Astrocyte of the cerebellum (primary cell): Measurements from ENCODE around the gene NPW.

Experiments used
- DNase-seq: peaks from one replicate; pipeline ENCODE4 v3.0.0-alpha.2; 2011; ENCODE audit warnings: low read depth
- H3K4me3 ChIP-seq: 2 replicates; pipeline ENCODE4 v1.5.1; 2011; ENCODE audit warnings: mild to moderate bottlenecking, low read depth, low read length, moderate library complexity
- in situ Hi-C: cut with HindIII; loops from 2 replicates; pipeline ENCODE4 v1.10.0; 2017; ENCODE audit warnings: low sequenced_read_pairs
- TF ChIP-seq, protein P1 (sequence below): IDR thresholded peaks from 2 replicates; pipeline ENCODE4 v1.5.1; 2012; ENCODE audit warnings: low read length, low read depth, moderate library complexity, mild to moderate bottlenecking; ENCODE audit errors: missing control alignments

The NPW gene

DNA sequence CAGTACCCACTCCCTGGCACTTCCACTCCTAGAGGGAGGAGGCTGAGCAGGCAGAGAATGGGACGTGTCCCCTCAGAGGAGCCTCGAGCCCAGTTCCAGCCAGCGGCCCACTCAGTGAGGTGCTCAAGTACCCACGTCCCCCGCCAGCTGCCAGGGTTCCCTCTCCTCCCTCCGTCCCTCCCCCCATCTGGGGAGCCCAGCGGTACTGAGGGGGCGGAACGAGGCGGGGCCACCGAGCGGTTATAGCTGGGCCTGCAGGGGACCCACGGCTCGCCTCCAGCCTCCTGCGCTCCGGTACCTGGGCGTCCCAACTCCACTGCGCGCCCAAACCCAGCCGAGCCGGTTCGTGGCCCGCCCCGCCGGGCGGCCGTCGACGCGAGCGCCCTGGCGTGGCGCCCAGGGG is at the start of gene NPW:
NPW (plus strand) TSS at position 268 of the 403 bp plus-strand sequence.
- H3K4me3 ChIP-seq: peak within 1 kb of the TSS; percentile 26

DNA sequence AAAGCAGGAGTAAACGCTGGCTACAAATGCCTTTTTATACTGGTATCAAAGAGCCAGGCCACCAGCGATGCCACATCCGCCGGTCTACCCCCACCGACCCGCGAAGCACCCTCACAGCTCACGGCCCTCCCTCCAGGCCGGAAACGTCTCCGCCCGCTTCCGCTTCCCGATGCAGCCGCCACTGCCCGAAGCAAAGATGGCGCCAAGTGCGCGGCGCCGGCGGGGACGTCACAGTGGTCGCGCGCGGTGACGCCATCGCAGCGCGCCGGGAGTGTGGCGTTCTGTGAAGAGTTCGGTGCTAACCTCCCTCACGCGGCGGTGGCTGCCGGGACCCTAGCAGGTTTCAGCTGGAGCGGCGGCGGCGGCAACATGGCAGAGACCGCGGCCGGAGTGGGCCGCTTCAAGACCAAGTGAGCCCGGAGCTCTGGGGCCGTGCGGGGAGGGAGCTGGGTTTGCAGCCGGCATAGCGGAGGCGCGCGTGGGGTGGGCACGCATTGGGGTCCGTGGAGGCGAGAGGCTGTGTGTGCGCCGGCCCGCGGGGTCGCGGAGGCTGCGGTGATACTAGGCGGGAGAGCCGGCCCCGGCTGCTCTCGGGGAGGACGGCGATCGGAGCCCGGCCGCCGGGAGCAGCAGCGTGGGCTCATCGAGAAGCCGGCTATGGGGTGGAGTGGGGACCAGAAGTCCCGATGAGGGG is 47.6 kb upstream of the NPW start, which contains the start of gene TBL3:
TBL3 (plus strand) TSS at position 258 of the 694 bp plus-strand sequence; CDS start at position 370, 112 bp downstream.
- in situ Hi-C loops: no loop called here
- TF ChIP-seq, protein P1, sequence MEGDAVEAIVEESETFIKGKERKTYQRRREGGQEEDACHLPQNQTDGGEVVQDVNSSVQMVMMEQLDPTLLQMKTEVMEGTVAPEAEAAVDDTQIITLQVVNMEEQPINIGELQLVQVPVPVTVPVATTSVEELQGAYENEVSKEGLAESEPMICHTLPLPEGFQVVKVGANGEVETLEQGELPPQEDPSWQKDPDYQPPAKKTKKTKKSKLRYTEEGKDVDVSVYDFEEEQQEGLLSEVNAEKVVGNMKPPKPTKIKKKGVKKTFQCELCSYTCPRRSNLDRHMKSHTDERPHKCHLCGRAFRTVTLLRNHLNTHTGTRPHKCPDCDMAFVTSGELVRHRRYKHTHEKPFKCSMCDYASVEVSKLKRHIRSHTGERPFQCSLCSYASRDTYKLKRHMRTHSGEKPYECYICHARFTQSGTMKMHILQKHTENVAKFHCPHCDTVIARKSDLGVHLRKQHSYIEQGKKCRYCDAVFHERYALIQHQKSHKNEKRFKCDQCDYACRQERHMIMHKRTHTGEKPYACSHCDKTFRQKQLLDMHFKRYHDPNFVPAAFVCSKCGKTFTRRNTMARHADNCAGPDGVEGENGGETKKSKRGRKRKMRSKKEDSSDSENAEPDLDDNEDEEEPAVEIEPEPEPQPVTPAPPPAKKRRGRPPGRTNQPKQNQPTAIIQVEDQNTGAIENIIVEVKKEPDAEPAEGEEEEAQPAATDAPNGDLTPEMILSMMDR: no peak
- H3K4me3 ChIP-seq: peak within 1 kb of the TSS; percentile 93
- peak; percentile 81 for DNase-seq

More for the DNA sequence above, at the start of gene NPW:
- TF ChIP-seq, protein P1: no peak
- no peak for DNase-seq
- in situ Hi-C loops: no loop called here

DNA sequence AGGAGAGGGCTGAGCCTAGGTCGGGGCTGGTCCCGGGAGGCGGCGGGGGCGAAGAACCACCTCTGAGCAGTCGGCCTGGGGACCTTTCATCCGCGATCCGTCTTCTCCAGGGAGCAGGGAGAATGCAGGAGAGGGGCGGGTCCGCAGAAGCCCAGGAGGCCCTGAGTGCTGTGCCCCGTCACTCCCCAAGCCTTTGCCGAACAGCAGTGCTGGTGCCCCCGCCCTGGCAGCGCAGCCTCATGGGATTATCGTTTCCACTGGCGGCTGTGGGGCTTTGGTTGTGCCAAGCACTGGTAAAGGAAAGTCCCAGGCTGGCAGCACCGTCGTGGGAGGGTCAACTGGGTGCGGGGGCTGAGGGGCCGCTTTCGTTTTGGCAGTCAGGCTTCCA is 47.1 kb upstream of the NPW start:
- peak overlapping the region; percentile 93 for H3K4me3 ChIP-seq
- no peak for DNase-seq
- in situ Hi-C loops: no loop called here
- TF ChIP-seq, protein P1: no peak

DNA sequence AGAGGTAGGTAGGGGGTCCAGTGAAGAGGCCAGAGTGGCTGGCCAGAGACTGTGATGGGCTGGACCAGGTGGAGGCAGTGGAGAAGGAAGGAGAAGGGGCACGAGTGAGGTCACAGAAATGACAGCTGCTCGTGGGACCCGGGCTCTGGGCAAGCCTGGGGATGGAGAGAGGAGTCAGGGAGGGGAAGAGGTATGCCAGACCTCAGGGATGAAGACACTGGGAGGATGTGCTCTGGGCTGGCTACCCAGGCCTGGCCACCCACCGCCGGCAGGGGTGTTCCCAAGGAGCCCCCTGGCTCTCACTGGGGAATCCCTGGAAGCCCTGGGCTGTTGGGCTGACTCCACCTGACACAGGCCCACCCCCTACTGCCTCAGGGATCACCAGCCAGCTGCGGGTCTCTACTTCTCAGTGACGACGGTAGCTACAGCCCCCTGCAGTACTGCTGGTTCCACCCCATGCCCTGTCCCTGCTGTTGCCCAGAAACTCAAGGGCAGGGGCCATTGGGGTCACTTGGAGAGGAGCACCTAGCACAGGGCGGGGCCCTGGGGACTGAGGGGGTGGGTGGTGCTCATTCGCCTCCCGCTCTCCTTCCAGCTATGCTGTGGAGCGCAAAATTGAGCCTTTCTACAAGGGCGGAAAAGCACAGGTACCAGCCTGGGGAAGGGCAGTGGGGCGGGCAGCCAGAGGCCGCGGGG is 46.0 kb upstream of the NPW start:
- no peak overlapping the region for H3K4me3 ChIP-seq
- DNase-seq: no peak
- TF ChIP-seq, protein P1: no peak
- in situ Hi-C loops: no loop called here

DNA sequence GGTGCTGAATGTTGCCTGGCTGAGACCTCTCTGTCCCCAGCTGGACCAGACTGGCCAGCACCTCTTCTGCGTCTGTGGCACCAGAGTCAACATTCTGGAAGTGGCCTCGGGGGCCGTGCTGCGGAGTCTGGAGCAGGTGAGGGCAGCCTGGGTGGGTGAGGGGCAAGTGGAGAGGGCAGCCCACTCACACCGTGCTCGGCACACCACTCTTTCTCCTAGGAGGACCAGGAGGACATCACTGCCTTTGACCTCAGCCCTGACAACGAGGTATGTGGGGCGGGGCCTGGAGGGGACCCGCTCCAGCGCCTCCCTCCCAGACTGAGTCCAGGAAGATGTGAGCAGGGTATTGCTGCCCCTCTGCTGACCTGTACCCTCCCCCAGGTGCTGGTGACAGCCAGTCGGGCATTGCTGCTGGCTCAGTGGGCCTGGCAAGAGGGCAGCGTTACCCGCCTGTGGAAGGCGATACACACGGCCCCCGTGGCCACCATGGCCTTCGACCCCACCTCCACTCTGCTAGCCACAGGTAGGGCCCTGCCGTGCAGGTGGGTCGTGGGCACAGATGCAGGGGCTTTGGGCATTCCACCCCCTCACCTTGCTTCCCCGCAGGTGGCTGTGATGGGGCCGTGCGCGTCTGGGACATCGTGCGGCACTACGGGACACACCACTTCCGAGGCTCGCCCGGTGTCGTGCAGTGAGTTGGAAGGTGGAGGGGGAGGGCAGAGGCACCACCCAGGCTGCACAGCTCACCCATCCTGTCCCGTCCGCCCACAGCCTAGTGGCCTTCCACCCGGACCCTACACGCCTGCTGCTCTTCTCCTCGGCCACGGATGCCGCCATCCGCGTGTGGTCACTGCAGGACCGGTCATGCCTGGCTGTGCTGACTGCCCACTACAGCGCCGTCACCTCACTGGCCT is 45.2 kb upstream of the NPW start:
- TF ChIP-seq, protein P1: no peak
- H3K4me3 ChIP-seq: no peak overlapping the region
- DNase-seq: no peak

More for the DNA sequence above, 45.2 kb upstream of the NPW start:
- in situ Hi-C loops: no loop called here
